Dendritic cell treated with granulocyte-macrophage colony-stimulating factor and Interleukin-4, amounts not matched to agents 40 ng/mL and 50 ng/mL, for 4 days (primary cell): ENCODE measurements around the gene ATP8B4.

ENCODE experiments used
- H3K27ac Mint-ChIP-seq: one replicate; pipeline ENCODE4 v1.8.0; 2022; ENCODE audit warnings: mild to moderate bottlenecking, mixed read lengths
- H3K27me3 Mint-ChIP-seq: one replicate; pipeline ENCODE4 v1.8.0; 2022; ENCODE audit warnings: mild to moderate bottlenecking, mixed read lengths
- H3K36me3 Mint-ChIP-seq: one replicate; pipeline ENCODE4 v1.8.0; 2022; ENCODE audit warnings: low read depth, mixed read lengths
- H3K4me1 Mint-ChIP-seq: one replicate; pipeline ENCODE4 v1.8.0; 2022; ENCODE audit warnings: low read depth, mixed read lengths
- H3K4me3 Mint-ChIP-seq: one replicate; pipeline ENCODE4 v1.8.0; 2022; ENCODE audit warnings: mild to moderate bottlenecking, moderate library complexity, mixed read lengths
- H3K9me3 Mint-ChIP-seq: one replicate; pipeline ENCODE4 v1.8.0; 2022; ENCODE audit warnings: mixed read lengths
- intact Hi-C: fragments of 100-400 bp; cut with micrococcal nuclease; formaldehyde crosslinking; loops from one replicate; pipeline ENCODE4 v1.15.0; 2022

The ATP8B4 gene

DNA sequence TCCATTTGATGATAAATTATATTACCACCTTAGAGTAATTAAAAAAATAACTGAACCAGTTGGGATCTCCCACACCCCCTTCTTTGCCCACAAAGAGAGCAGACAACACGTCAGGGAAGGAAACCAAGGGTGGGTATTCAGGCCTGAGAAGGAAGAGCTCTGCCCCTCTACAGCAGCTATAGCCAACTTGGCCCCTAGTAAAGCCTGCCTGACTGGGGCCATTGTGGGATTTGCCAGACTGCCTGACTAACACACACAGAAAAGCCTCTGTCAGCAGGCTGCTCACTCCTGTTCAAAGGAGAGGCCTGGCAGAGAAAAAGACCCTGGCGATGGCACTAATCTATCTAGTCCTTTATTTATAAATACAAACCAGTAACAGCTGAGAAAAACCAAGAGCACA, 41.4 kb downstream of the ATP8B4 start:
- Mint-ChIP-seq H3K9me3 (no peaks in the 10 kb centered on the region), H3K27me3 (no peaks in the 10 kb centered on the region), H3K27ac (peak overlapping the region; percentile 10), H3K4me1 (peaks cover 19% of the 10 kb centered on the region), H3K36me3 (peaks cover 63% of the 10 kb centered on the region), H3K4me3 (no peak overlapping the region)
- intact Hi-C loops, result no loop called here

DNA sequence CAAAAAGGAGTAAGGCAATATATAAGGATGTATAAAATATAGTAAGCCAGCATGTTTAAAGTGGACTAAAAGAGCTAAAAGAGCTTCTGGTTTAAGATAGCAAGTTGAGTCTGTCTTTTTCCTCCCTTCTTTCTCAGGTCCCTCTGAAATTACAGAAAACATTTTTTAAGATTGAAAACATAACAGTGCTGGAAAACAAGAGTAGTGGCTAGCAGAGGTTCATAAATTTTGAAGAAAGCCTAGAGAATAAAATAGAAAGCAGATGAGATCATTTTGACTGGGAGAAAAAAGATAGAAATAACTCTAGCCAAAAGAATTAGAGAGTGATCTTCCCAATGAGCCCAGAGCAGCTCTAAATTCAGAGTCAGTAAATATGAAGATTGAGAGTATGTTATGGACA, 41.9 kb downstream of the ATP8B4 start:
- intact Hi-C loops, result no loop called here
- H3K27ac Mint-ChIP-seq, result no peak overlapping the region

DNA sequence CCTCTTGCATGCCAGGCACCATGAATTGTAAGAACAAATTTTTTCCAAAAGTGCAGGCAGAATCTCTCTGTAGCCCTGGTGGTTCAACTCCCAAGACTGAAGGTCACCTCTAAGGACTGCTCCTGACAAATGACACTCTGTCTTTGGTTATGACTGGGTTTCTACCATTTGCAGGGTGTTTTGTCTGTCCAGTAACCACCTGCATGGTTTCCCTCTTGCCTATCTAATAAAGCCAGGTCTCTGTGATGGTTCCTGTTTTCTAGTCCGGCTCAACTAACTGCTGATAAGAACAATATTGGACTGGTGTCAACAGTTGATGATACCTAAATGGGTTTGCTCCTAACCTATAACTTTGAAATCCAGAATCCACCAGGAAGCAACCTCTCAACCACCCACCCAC, 43.7 kb downstream of the ATP8B4 start:
- peaks cover 19% of the 10 kb centered on the region for H3K4me1 Mint-ChIP-seq
- peaks cover 73% of the 10 kb centered on the region for H3K36me3 Mint-ChIP-seq
- no peaks in the 10 kb centered on the region for H3K27me3 Mint-ChIP-seq
- H3K9me3 Mint-ChIP-seq, result no peaks in the 10 kb centered on the region
- no peak overlapping the region for H3K4me3 Mint-ChIP-seq
- intact Hi-C loops, result no loop called here
- no peak overlapping the region for H3K27ac Mint-ChIP-seq

More for the DNA sequence above, 41.9 kb downstream of the ATP8B4 start:
- Mint-ChIP-seq H3K4me1 (peaks cover 19% of the 10 kb centered on the region), H3K36me3 (peaks cover 67% of the 10 kb centered on the region), H3K9me3 (no peaks in the 10 kb centered on the region), H3K4me3 (no peak overlapping the region), H3K27me3 (no peaks in the 10 kb centered on the region)

DNA sequence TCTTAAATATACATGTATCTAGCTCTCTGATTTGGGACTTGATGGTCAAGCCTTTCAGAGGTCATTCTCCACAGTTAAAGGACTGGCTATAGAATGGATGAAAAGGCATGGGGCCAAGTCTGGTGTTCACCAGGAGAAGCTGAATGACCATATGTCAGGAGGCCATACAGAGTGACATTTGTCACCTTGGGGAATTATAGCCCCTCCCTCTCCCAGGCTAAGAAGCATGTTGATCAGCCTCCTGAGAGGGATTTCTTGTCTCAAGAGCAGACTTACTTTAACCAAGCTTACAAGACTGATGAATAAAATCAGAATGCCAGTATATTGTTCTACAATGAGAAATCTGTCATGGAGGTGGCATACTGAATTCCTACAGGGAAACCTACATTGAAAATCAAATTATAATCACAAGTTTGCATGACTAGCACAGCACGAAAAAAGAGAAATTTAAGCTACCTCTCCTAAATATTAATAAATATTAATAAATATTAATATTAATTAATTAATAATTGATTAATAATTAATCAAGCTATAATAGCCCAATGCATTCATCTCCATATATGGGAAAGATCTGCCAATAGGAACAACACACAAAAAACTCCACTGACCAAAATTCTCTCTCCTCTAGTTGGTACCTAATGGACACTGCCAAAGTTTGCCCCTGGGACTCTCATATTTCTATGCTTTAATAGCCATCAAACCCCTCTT, 47.3 kb downstream of the ATP8B4 start:
- H3K9me3 Mint-ChIP-seq, result no peaks in the 10 kb centered on the region
- H3K27ac Mint-ChIP-seq, result no peak overlapping the region
- peaks cover 15% of the 10 kb centered on the region for H3K4me1 Mint-ChIP-seq
- H3K4me3 Mint-ChIP-seq, result no peak overlapping the region
- intact Hi-C loops, result no loop called here
- H3K36me3 Mint-ChIP-seq, result peaks cover 71% of the 10 kb centered on the region
- H3K27me3 Mint-ChIP-seq, result no peaks in the 10 kb centered on the region

DNA sequence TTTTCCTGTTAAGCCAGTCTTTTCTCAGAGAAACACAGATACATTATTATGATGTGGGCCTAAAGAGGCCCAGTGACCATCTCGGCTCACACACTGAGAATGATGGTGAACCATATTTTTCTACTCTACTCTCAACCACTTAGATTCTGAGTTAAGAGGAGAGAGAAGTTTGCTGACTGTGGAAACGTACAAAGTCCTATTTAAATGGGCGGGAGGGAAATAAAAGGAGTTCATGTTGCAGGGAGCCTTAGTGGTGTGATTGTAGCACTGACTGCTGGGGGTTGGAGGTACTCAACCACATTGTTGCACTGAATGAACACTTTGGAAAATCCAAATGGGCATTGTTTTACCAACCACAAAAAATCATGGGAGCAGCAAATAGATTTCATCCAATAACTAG, 51.0 kb downstream of the ATP8B4 start:
- Mint-ChIP-seq H3K4me1 (peaks cover 36% of the 10 kb centered on the region), H3K36me3 (peaks cover 42% of the 10 kb centered on the region), H3K27me3 (no peaks in the 10 kb centered on the region), H3K9me3 (no peaks in the 10 kb centered on the region), H3K4me3 (no peak overlapping the region), H3K27ac (no peak overlapping the region)
- intact Hi-C loops, result loop anchor here (5.0 kb wide), 1 partner anchor 39 kb away; no protein-coding TSS in a partner anchor

DNA sequence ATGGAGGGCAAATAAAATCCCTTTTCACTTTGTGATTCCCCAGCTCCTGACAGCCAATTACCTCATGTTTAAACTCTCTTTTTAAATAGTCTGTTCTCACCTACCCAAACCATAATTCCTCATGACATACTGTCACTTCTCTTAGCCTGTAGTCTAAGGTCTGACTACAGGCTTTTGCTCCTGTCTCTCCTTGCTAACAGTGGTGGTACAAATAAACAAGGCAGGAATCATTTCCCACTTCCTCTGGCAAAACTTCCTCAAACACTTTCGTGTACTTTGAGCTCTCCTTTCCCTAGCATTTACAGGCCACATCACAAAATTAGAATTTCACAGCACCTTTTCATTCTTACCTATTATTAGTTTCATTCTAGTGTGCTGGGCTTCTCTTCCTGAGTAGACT, 51.8 kb downstream of the ATP8B4 start:
- intact Hi-C loops, result loop anchor here (5.0 kb wide), 1 partner anchor 40 kb away; no protein-coding TSS in a partner anchor
- Mint-ChIP-seq H3K36me3 (peaks cover 37% of the 10 kb centered on the region), H3K27ac (peak overlapping the region; percentile 65), H3K4me3 (no peak overlapping the region), H3K27me3 (no peaks in the 10 kb centered on the region), H3K4me1 (peaks cover 38% of the 10 kb centered on the region), H3K9me3 (no peaks in the 10 kb centered on the region)

DNA sequence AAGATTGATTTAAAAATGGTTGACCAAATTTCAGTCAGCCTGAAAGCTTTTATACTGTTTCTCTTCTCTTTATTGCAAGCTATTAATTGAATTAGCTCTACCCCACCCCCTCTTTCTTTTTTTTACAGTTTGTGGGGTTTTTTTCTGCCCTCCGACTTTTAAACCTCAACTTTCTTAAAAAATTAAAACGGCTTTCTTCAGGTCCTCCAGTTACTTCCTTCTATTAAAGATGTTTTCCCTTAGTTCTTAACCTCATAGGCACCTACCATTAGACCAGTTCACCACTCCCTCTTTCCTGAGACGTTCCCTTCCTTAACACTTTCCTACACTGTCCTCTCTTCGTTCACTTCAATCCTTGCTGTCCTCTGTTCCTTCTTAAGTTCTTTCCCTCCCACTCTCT, 52.4 kb downstream of the ATP8B4 start:
- Mint-ChIP-seq H3K4me1 (peaks cover 41% of the 10 kb centered on the region), H3K27me3 (no peaks in the 10 kb centered on the region), H3K36me3 (peaks cover 34% of the 10 kb centered on the region), H3K27ac (peak overlapping the region; percentile 65), H3K4me3 (no peak overlapping the region), H3K9me3 (no peaks in the 10 kb centered on the region)
- intact Hi-C loops, result loop anchor here (5.0 kb wide), 1 partner anchor 41 kb away; no protein-coding TSS in a partner anchor

DNA sequence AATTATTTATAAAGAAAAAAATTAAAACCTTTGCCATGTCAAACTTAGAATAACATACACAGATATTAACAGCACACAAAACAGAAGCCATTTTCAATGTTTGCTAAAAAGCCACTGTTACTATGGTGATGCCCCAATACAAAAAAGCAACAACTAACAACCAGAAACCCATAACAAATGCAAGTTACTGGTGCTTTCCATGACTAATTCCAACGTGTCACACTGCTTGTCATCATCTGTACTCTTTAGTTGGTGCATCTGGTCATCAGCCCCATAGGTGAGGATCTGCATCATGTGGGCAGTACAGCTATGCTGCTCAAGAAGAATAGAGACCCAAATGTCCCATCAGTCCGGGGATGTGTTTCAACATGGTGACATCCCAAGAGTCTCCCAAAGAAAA, 52.8 kb downstream of the ATP8B4 start:
- Mint-ChIP-seq H3K9me3 (no peaks in the 10 kb centered on the region), H3K4me1 (peaks cover 41% of the 10 kb centered on the region), H3K4me3 (no peak overlapping the region), H3K36me3 (peaks cover 33% of the 10 kb centered on the region), H3K27ac (peak overlapping the region; percentile 65), H3K27me3 (no peaks in the 10 kb centered on the region)
- intact Hi-C loops, result loop anchor here (5.0 kb wide), 1 partner anchor 41 kb away; no protein-coding TSS in a partner anchor

DNA sequence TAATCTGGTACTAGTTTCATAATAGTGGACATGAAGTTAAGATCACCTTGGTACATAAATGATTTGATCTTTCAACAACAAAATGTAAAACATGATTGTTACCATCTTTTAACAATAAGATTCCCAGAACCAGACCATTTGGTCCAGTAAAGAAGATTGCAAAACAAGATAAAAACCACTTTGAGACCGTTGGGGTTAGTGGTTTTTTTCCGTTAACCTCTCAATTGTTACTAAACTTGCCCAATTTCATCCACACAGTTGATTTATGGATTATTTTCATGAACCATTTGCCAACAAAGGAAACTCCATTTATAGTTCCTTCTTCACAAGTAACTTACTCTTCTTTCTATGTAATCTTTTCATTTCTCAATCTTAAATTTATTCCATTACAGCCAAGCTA, 53.8 kb downstream of the ATP8B4 start:
- Mint-ChIP-seq H3K9me3 (no peaks in the 10 kb centered on the region), H3K27me3 (no peaks in the 10 kb centered on the region), H3K4me1 (peaks cover 47% of the 10 kb centered on the region), H3K27ac (no peak overlapping the region), H3K36me3 (peaks cover 32% of the 10 kb centered on the region), H3K4me3 (no peak overlapping the region)
- intact Hi-C loops, result loop anchor here (5.0 kb wide), 1 partner anchor 42 kb away; no protein-coding TSS in a partner anchor

DNA sequence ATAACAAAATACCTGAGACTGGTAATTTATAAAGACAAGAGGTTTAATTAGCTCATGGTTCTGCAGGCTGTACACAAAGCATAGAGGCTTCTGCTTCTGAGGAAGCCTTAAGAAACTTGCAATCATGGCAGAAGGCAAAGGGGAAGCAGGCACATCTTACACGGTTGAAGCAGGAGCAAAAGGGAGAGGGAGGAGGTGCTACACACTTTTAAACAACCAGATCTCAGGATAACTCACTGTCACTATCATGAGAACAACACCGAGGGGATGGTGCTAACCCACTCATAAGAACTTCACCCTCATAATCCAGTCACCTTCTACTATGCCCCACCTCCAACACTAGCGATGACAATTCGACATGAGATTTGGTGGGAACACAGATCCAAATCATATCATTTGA, 54.4 kb downstream of the ATP8B4 start:
- Mint-ChIP-seq H3K27ac (peak overlapping the region; percentile 55), H3K4me1 (peaks cover 53% of the 10 kb centered on the region), H3K4me3 (no peak overlapping the region), H3K36me3 (peaks cover 32% of the 10 kb centered on the region), H3K27me3 (no peaks in the 10 kb centered on the region), H3K9me3 (no peaks in the 10 kb centered on the region)
- intact Hi-C loops, result loop anchor here (5.0 kb wide), 1 partner anchor 43 kb away; no protein-coding TSS in a partner anchor

DNA sequence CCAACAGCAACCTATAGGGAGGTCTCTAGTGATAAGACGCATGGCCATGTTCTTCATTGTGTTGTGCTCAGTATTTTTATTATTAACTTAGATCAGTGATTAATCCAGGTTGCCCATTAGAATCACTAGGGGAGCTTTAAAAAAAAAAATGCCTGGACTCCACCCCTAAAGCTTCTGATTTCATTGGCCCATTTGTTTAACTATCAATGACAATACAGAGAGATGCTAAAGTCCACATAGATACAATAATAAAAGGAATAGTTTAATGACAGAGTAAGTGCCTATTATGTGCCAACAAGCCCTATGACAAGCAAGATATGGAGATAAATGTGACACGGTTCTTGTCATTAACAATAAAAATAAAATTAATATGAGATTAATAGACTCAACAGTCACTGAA, 55.8 kb downstream of the ATP8B4 start:
- H3K27me3 Mint-ChIP-seq, result no peaks in the 10 kb centered on the region
- peaks cover 29% of the 10 kb centered on the region for H3K36me3 Mint-ChIP-seq
- H3K4me3 Mint-ChIP-seq, result no peak overlapping the region
- peaks cover 67% of the 10 kb centered on the region for H3K4me1 Mint-ChIP-seq
- H3K9me3 Mint-ChIP-seq, result no peaks in the 10 kb centered on the region
- H3K27ac Mint-ChIP-seq, result no peak overlapping the region
- intact Hi-C loops, result no loop called here

DNA sequence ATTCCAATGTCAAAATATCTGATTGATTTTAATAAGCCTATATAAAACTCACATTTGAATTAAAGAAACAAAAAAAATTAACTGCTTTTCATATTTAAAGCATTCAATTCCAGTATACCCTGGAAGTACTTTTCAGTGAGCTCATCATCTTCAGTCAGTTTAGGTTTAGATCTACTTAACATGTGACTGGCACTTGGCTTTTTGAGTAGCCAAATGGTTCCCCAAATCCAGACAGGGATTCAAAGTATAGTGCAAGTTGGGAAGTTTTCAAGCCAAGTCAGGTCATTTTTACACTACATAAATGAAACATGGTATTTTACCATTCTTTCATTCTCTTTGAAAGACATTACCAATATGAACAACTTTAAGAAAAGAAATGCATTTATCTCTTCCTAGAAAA, 57.5 kb downstream of the ATP8B4 start:
- no peaks in the 10 kb centered on the region for H3K9me3 Mint-ChIP-seq
- H3K27me3 Mint-ChIP-seq, result no peaks in the 10 kb centered on the region
- H3K36me3 Mint-ChIP-seq, result peaks cover 26% of the 10 kb centered on the region
- no peak overlapping the region for H3K4me3 Mint-ChIP-seq
- peaks cover 64% of the 10 kb centered on the region for H3K4me1 Mint-ChIP-seq
- intact Hi-C loops, result no loop called here
- H3K27ac Mint-ChIP-seq, result no peak overlapping the region

DNA sequence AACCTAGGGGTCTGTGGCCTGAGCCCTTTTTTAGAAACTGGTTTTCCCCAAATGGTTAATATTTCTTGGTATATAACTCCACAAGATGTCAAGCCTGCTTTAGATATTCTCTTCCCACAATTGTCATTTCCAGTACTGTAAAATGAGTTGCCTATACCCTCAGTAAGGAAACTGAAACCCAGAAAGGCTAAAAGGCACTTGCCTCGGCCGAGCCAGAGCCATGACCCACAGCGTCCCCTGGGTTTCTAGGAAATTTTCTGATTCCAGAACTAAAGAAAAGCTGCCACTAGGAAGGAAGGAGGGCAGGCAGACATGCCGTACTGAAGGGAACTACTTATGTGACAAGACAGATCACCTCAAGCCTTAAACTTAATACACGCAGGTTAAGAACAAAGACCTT, 59.1 kb downstream of the ATP8B4 start:
- H3K36me3 Mint-ChIP-seq, result peaks cover 26% of the 10 kb centered on the region
- H3K9me3 Mint-ChIP-seq, result no peaks in the 10 kb centered on the region
- H3K27ac Mint-ChIP-seq, result peak overlapping the region; percentile 74
- no peaks in the 10 kb centered on the region for H3K27me3 Mint-ChIP-seq
- H3K4me3 Mint-ChIP-seq, result peak overlapping the region; percentile 52
- peaks cover 74% of the 10 kb centered on the region for H3K4me1 Mint-ChIP-seq
- intact Hi-C loops, result loop anchor here (10.0 kb wide), 1 partner anchor 65 kb away; no protein-coding TSS in a partner anchor

DNA sequence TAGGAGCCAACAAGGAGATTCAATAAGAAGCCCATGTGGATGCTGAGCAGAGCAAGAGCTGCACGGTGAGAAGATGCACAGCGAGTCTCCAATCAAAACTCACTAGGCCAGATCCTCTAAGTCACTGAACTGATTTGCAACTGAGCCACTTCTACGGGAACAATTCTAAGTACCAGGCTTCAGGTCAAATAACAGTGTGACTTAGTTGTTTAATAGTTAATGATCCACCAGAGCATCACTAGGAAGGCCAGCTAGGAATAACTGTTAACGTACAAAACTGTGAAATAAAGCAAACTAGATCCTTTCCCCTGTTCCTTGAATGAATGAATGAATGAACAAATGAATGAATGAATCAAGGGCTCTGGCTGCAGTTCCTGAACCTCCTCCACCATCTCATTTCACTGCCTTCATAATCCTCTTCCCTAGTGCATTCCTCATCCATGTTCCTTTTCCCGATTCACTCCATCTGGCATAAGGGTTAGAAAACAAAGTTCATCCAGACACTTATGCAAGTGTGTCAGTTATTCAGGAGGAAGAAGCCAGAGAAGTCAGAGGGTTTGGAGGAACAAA, 59.7 kb downstream of the ATP8B4 start:
- intact Hi-C loops, result loop anchor here (10.0 kb wide), 1 partner anchor 64 kb away; no protein-coding TSS in a partner anchor
- peak overlapping the region; percentile 74 for H3K27ac Mint-ChIP-seq
- H3K4me3 Mint-ChIP-seq, result no peak overlapping the region
- no peaks in the 10 kb centered on the region for H3K9me3 Mint-ChIP-seq
- no peaks in the 10 kb centered on the region for H3K27me3 Mint-ChIP-seq
- peaks cover 26% of the 10 kb centered on the region for H3K36me3 Mint-ChIP-seq
- peaks cover 74% of the 10 kb centered on the region for H3K4me1 Mint-ChIP-seq
